Mesodermal cell (in vitro differentiated cells): Measurements from ENCODE around the gene PXN.
"Not testable (repeated sequence)": the region's sequence is repeated elsewhere in the genome, so short reads cannot be mapped to it uniquely, and the experiment has no call there.

Experiments used
- H3K27ac ChIP-seq: 2 replicates; pipeline ENCODE4 v1.7.0; 2013; ENCODE audit warnings: mild to moderate bottlenecking, low read depth, low read length, moderate library complexity; ENCODE audit not compliant: severe bottlenecking
- H3K36me3 ChIP-seq: 2 replicates; pipeline ENCODE4 v1.7.1; 2013; ENCODE audit warnings: mild to moderate bottlenecking, low read length, moderate library complexity; ENCODE audit not compliant: control insufficient read depth, insufficient read depth
- H3K4me1 ChIP-seq: one replicate; pipeline ENCODE4 v1.7.1; 2013; ENCODE audit warnings: mild to moderate bottlenecking, low read length; ENCODE audit not compliant: insufficient read depth, control insufficient read depth, poor library complexity, severe bottlenecking
- H3K4me3 ChIP-seq: 2 replicates; pipeline ENCODE4 v1.7.0; 2013; ENCODE audit warnings: low read length, control low read depth, mild to moderate bottlenecking; ENCODE audit not compliant: insufficient read depth, poor library complexity, severe bottlenecking; ENCODE audit errors: extremely low read depth
- H3K9me3 ChIP-seq: 2 replicates; pipeline ENCODE4 v1.7.1; 2013; ENCODE audit warnings: mild to moderate bottlenecking, low read length, moderate library complexity; ENCODE audit not compliant: control insufficient read depth
- WGBS, 2 experiments: methylation state at CpG; one replicate each; pipeline ENCODE4 v1.1.5; 2013; ENCODE audit warnings: missing lambda C conversion rate in 2 of 2; ENCODE audit not compliant: insufficient coverage in 2 of 2; 5-methylcytosine and 5-hydroxymethylcytosine counted together

PXN gene

GRCh38 chr12:120214626-120215356 lies 50.7 kb downstream of the PXN start:
- peaks cover 96% of the 10 kb centered on the region for H3K36me3 ChIP-seq
- H3K4me3 ChIP-seq = no peak overlapping the region
- H3K27ac ChIP-seq = no peak overlapping the region
- WGBS, 2 experiments = 94% methylated on average over 30 of the region's 34 CpGs
- no peaks in the 10 kb centered on the region for H3K4me1 ChIP-seq
- no peaks in the 10 kb centered on the region for H3K9me3 ChIP-seq

DNA sequence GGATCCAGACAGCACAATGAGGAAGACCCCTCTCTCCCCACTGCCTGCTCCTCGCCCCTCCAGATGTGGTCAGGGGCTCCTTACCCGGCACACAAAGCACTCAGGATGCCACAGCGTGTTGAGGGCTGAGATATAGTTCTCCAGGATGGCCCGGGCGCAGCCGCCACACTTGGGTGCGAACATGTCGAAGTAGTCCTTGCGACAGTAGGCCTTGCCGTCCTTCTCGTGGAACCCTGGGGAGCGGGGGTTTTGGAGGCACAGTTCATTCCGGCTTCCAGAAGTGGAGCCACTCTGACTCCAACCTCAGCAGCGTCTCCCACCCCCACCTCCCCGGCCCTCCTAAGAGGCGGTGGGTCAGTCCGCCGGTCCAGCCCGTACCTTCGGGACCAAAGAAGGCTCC lies 51.8 kb downstream of the PXN start:
- 97% methylated on average over 13 to 14 of the region's 20 CpGs for WGBS, 2 experiments
- Histone ChIP-seq H3K4me1 (no peaks in the 10 kb centered on the region), H3K9me3 (no peaks in the 10 kb centered on the region), H3K27ac (no peak overlapping the region), H3K36me3 (peaks cover 94% of the 10 kb centered on the region), H3K4me3 (no peak overlapping the region)

DNA sequence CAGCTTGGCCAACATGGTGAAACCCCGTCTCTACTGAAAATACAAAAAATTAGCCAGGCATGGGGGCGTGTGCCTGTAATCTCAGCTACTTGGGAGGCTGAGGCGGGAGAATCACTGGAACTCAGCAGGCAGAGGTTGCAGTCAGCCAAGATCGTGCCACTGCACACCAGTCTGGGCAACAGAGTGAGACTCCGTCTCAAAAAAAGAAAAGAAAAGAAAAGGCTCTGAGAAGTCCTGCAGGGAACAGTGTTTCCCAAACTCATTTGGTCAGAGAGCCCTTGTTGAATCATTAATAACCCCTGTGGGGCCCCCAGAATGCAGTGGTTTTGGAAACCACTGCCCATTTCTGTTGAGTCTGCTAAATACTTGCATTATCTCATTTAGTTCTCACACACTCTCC lies 52.3 kb downstream of the PXN start:
- H3K4me1 ChIP-seq, H3K4me3 ChIP-seq, H3K9me3 ChIP-seq, H3K27ac ChIP-seq: not testable (repeated sequence)
- WGBS, 2 experiments = 83 to 98% methylated on average over 2 to 5 of the region's 5 CpGs
- peaks cover 88% of the 10 kb centered on the region for H3K36me3 ChIP-seq

DNA sequence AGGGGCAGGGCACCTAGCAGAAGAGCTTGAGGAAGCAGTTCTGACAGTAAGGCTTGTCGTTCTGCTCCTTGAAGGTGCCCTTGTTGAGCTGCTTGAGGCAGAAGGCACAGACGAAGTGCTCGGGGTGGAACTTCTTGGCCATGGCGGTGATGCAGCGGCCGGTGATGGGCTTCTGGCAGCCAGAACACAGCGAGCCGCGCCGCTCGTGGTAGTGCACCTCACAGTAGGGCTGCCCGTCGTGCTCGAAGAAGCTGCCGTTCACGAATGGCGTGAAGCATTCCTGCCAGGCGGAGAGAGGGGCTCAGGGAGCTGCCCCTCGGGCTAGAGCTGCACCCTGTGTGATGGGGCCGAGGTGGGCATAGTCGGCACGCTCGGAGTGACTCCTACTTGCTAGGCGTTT lies 53.2 kb downstream of the PXN start:
- Histone ChIP-seq H3K27ac (no peak overlapping the region), H3K4me1 (no peaks in the 10 kb centered on the region), H3K4me3 (no peak overlapping the region), H3K9me3 (no peaks in the 10 kb centered on the region), H3K36me3 (peaks cover 89% of the 10 kb centered on the region)
- WGBS, 2 experiments = 95 to 96% methylated on average over 19 to 20 of the region's 24 CpGs

GRCh38 chr12:120211904-120212283 lies 53.6 kb downstream of the PXN start:
- Histone ChIP-seq H3K36me3 (peaks cover 89% of the 10 kb centered on the region), H3K9me3 (no peaks in the 10 kb centered on the region), H3K4me3 (no peak overlapping the region), H3K27ac (no peak overlapping the region), H3K4me1 (no peaks in the 10 kb centered on the region)
- WGBS, 2 experiments = 97 to 98% methylated on average over 7 to 8 of the region's 9 CpGs

- Histone ChIP-seq H3K9me3 (no peaks in the 10 kb centered on the region), H3K4me3 (no peak overlapping the region), H3K36me3 (peaks cover 88% of the 10 kb centered on the region), H3K4me1 (no peaks in the 10 kb centered on the region), H3K27ac (no peak overlapping the region)
- WGBS, 2 experiments = 93 to 96% methylated on average over 6 to 8 of the region's 12 CpGs
These were observed 54.2 kb downstream of the PXN start for GRCh38 chr12:120211243-120211903.

DNA sequence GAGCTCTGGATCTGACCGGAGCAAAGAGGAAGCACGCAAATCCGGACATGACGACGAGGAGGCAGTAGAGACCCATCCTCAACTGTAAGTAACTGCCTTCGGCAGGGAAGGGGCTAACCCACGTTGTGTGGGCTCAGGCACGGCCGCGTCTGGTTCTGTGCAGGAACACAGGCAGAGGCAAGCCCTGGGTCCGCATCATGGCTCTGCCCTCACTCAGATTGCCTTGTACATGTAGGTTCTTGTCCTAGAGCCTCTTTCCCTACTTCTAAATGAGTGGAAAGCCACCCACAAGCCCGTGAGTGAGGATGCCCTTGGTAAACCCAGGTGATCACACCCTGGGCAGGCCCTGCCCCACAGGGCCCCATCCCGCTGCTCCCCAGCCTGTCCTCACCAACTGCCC lies 55.7 kb downstream of the PXN start:
- Histone ChIP-seq H3K36me3 (peaks cover 78% of the 10 kb centered on the region), H3K27ac (no peak overlapping the region)
- 93 to 98% methylated on average over 12 to 13 of the region's 13 CpGs for WGBS, 2 experiments

GRCh38 chr12:120207227-120207626 lies 58.3 kb downstream of the PXN start:
- Histone ChIP-seq H3K9me3 (no peaks in the 10 kb centered on the region), H3K4me1 (no peaks in the 10 kb centered on the region), H3K27ac (no peak overlapping the region), H3K4me3 (no peak overlapping the region), H3K36me3 (peaks cover 52% of the 10 kb centered on the region)
- 93 to 100% methylated on average over 11 to 13 of the region's 13 CpGs for WGBS, 2 experiments

More for the DNA sequence above, 55.7 kb downstream of the PXN start:
- Histone ChIP-seq H3K9me3 (no peaks in the 10 kb centered on the region), H3K4me1 (no peaks in the 10 kb centered on the region), H3K4me3 (no peak overlapping the region)

DNA sequence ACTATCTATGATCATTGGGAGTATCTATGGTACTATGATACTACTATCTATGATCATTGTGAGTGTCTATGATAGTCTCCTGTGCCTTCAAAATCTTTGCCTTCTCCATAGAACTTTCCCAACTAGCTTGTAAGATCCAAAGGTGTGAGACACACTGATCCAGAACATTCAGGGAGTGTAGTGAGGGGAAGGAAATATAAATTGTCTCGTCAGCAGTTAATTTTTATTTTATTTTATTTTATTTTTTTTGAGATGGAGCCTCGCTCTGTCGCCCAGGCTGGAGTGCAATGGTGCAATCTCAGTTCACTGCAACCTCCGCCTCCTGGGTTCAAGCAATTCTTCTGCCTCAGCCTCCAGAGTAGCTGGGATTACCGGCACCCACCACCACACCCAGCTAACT lies 58.7 kb downstream of the PXN start:
- not testable (repeated sequence) for H3K27ac ChIP-seq, H3K9me3 ChIP-seq, H3K4me1 ChIP-seq, H3K4me3 ChIP-seq
- WGBS, 2 experiments = 80 to 100% methylated on average over 1 to 2 of the region's 5 CpGs
- H3K36me3 ChIP-seq = peaks cover 48% of the 10 kb centered on the region

DNA sequence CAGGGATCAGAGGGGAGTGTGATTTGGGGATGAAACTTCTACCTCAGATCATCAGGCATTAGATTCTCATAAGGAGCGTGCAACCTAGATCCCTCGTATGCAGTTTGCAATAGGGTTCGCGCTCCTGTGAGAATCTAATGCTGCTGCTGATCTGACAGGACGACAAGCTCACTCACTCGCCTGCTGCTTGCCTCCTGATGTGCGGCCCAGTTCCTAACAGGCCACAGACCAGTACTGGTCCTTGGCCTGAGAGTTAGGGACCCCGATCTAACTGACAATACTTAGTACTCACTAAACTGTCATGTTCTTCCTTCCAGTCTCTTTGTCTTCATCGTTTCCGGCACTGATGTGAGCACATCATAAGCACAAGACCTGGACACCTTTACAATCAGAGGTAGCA lies 59.3 kb downstream of the PXN start:
- Histone ChIP-seq H3K4me3 (no peak overlapping the region), H3K36me3 (peaks cover 43% of the 10 kb centered on the region), H3K4me1 (no peaks in the 10 kb centered on the region), H3K9me3 (no peaks in the 10 kb centered on the region), H3K27ac (no peak overlapping the region)
- 95% methylated on average over 10 of the region's 10 CpGs for WGBS, 2 experiments

DNA sequence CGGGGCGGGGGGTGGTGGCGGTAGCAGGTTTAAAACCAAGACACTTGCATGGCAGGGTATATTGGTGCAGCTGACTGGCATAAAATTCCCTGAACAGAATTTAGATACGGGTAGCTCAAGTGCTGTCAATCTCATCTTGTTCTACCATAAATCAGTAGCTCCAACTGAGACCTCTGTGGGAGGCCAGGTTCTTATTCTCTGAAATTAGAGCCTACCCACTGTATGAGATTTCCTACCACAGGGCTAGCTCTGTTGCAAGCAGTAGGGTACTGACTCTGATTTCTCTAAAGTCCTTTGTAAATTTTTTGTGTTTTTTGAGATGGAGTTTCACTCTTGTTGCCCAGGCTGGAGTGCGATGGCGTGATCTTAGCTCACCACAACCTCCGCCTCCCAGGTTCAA lies 61.4 kb downstream of the PXN start:
- Histone ChIP-seq H3K4me1 (peaks cover 5% of the 10 kb centered on the region), H3K27ac (no peak overlapping the region), H3K36me3 (peaks cover 35% of the 10 kb centered on the region), H3K4me3 (no peak overlapping the region), H3K9me3 (no peaks in the 10 kb centered on the region)
- 92 to 100% methylated on average over 1 to 7 of the region's 7 CpGs for WGBS, 2 experiments
